ENCODE data around the gene TBL1XR1.
"Not testable (repeated sequence)": the region's sequence is repeated elsewhere in the genome, so short reads cannot be mapped to it uniquely, and the experiment has no call there.

TBL1XR1 gene

DNA sequence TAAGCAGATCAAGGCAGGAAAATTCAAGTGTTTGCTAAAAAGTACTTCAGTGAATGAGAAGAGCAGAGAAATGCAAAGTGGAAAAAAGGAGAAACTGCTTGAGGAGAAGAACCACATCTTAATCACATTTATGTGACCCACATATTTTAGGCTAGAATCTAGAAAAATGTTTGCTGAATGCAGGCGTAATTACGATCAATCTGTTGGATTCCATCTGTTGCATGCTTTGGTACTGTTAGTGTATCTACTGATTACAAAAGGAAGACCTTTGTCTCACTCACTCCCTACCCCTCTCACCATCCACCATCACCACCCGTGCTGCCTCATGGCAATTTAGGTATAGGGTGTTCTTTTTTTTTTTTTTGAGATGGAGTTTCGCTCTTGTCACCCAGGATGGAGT, 9.7 kb upstream of the TBL1XR1 start:
- FAIRE-seq: no peak

DNA sequence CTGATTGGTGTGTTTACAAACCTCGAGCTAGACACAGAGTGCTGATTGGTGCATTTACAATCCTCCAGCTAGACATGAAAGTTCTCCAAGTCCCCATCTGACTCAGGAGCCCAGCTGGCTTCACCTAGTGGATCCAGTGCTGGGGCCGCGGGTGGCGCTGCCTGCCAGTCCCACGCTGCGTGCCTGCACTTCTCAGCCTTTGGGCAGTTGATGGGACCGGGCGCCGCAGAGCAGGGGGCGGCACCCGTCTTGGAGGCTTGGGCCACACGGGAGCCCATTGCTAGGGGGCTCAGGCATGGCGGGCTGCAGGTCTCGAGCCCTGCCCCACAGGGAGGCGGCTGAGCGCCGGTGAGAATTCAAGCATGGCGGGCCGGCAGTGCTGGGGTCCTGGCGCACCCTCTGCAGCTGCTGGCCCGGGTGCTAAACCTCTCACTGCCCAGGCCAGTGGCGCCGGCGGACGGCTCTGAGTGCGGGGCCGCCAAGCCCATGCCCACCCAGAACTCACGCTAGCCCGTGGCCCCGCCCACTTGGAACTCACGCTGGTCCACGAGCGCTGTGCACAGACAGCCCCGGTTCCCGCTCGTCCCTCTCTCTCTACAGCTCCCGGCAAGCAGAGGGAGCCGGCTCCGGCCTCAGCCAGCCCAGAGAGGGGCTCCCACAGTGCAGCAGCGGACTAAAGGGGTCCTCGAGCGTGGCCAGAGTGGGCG, 6.6 kb upstream of the TBL1XR1 start:
- FAIRE-seq: no peak

DNA sequence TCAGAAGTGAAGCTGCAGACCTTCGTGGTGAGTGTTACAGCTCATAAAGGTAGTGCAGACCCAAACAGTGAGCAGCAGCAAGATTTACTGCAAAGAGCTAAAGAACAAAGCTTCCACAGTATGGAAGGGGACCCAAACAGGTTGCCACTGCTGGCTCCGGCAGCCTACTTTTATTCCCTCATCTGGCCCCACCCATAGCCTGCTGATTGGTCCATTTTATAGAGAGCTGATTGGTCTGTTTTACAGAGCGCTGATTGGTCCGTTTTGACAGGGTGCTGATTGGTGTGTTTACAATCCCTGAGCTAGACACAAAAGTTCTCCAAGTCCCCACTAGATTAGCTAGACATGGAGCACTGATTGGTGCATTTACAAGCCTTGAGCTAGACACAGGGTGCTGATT, 5.7 kb upstream of the TBL1XR1 start:
- not testable (repeated sequence) for FAIRE-seq

DNA sequence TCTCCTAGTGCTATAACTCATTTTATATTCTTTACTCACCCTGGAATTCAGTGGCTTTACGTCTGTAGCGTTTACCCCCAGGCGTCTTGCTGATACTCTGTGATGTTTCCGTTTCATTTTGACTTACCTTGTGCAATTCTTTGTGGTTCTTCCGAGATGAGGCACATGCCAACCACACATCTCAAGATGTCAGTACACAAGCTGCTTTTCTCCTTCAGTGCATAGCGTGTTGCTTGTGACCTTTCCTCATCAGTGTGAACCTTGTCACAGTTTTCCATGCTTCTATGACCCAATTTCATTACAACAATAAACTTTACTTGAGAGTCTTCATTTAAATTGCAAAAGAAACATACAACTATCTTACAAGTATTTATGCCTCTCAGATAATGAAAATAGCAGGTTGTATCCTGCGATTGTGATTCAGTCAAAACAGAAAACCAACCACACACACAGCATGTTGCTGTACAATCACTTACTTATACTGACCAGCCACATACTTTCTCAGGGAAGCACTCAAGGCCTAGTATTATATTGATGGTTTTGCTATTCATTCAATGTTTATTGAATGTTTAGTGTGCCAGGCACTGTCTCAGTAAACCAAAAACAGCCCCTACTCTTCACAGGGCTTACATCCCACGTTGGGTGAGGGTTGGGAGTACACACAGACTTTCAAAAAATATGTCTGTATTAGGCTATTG, 4.6 kb upstream of the TBL1XR1 start:
- no peak for FAIRE-seq

DNA sequence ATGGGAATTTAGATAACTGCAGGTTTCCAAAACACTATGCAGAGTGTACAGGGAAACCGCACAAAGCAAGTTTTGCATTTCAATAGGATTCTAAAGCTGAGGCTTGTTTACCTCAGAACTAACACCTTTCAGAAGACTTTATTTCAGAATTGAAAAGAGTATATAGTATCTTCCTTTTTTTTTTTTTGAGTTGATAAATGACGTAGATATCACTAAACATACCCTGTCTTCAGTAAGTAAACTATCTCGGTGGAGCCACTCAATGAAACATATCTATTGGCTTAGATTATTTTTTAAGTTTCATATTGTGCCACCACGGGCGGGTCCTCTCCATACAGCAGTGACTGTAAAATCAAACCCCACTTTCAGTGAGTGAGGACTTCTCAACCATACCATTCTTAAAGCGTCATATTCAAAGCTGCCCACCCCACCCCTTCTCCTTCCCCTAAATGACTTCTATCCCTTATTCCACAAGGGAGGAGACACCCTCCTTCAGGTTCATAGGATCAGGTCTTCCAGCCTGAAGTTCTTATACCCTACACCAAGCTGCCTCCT, 2.0 kb upstream of the TBL1XR1 start:
- no peak for FAIRE-seq

DNA sequence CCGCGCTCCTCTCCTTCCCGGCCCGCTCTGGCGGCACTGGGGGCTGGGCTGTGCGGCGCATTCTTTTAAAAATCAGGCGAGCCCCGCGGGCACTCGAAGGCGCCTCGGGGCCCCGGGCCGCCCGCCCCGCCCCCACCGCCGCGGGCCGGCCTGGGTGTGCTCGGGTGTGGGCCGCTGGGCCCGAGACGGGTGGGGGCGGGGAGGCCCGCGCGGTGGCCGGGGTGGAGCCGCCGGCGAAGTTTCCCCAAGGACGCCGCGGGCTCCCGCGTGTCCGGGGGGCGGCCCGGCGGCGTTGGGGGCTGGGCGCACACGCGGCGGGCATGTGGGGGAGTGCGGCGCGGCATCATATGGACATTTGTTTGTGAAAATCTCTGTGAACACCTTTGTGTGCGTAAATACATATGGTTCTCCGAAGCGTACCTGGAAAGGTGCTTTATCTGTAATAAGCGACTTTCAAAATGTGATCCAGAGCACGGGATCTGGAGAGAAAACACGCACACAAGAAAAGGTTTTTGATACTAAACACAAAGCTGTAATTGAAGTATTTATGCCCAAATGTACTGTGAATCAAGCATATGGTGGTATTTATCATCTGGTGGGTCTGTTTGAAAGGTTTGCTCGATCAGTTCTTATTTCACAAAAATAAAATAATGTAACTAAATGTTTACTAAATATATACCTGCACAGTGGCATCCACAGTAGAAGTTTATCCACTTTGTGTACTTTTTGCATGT, 612 bp upstream of the TBL1XR1 start:
- FAIRE-seq: no peak

DNA sequence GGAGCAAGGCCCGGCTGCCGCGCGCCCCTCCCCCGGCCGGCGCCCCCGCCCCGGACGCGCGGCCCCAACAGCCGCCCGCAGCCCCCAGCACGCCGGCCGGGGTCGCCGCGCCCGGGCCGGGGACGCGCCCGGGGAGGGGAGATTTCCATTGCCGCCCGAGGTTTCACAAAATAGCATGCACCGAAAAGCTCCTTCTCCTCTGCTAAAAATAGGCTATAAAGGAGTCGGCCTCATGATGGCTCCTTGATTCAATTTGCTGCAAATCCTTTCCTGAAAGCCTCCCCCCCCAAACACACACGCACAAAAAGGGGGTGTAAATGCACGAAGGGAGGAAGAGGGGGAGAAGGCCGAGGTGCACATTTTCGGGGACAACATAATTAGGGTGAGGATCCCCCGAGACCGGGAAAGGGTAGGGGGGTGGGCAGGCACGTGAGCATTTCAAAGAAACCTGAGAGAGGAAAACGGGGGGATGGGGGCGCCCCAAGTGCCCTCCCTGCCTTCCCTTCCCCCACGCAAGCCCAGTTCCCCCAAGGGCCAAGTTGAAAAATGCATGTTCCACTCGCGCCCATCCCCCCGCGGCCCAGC, 734 bp downstream of the TBL1XR1 start:
- FAIRE-seq: no peak

DNA sequence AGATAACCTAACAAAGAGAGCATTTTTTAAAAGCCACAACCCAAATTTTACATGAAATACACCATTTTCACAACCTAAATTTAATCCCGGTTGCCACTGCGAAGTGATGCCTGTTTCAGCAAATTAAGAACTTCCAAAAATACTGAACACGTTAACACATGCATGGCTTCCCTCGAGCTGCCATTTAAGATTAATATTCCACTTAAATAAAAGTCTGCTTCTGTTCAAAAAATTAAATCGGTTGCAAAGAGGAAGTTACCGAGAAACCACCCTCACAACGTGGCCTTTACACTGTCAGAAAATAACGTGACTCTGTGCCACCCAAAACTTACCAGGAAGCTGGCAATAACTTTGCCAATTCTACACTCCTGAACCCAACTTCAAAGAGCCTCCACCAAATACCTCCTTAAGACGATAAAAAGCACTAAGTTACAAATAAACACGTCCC, 1.2 kb downstream of the TBL1XR1 start:
- no peak for FAIRE-seq

DNA sequence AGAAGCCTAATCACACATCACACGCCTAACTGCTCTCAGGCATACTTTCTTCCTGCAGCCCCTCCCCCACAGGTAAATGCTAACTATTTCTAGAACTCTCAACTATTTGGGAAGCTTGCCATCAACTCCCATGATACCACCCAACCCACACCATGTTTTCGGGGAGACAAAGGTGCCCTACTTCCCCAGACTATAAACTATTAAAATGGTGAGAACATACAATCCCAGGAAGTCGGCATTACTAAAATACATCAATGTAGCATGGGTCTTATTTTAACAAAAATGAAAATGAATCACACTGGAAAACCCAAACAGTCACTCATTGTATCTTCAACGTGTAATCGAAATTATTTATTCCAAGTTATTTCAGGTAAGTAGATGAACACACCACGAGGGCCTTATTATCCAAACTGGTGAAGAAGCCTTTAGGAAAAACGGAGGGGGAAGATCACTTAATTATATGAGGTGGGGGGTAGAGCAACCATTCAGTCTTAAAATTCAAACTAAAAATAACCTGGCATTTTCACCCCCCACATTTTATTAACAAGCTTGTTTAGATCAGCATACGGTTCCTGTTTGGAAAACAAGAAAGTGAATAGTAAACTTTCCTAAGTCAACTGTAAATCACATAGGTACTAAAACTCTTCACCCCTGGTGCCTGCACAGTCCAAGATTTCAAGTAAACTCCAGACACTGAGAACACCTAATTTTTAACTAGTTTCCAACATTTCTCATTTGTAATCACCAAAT, 1.9 kb downstream of the TBL1XR1 start:
- peak; percentile 39 for FAIRE-seq

DNA sequence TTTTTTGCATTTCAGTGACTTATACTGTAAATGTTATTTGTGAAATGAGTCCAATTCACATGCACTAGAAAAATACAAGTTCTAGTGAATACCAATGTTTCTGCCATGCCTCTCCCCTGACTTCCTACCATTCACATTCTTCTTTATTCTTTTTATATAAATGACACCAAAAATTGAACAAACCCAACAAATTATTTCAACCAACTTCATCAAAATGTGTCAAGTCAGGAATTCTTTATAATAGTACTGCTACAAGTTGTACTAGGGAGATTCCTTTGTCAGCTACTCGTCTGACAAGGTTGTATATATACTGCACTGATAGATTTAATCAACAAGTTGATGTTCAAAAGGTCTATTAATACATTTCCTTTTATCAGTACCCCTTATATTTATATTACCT, 3.0 kb downstream of the TBL1XR1 start:
- no peak for FAIRE-seq

DNA sequence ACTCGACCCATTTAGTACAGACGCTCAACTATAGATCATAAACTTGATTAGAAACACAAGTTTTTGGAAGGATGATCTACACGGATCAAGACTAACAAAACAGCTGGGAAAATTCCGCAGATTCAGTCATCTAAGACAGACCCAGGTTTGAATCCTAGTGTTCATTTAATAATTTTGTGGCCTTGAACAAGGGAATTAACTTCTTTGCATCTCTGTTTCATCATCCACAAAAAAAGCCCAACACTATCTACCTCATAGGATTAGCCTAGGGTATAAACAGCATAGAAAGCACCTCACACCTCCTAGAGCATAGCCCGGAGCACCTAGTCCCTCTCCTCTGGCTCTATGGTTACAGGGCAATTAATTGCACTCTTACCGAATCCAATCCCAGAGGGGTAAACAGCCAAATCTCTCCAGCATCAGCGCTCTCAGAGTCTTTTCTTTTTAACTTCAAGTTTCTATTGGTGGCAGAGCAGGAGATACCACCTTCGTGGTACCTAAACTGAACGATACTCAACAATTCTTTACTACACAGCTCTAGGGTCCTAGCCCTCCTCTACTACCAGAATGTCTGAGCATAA, 3.5 kb downstream of the TBL1XR1 start:
- no peak for FAIRE-seq

DNA sequence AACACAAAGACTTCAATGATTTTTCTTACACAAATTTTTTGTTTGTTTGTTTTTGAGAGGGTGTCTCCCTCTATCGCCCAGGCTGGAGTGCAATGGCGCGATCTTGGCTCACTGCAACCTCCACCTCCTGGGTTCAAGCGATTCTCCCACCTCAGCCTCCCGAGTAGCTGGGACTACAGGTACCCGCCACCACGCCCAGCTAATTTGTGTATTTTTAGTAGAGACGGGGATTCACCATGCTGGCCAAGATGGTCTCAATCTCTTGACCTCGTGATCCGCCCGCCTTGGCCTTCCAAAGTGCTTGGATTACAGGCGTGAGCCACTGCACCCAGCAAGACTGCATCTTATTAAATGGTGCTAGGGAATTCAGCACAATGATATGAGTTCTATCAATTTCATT, 4.0 kb downstream of the TBL1XR1 start:
- FAIRE-seq: not testable (repeated sequence)

DNA sequence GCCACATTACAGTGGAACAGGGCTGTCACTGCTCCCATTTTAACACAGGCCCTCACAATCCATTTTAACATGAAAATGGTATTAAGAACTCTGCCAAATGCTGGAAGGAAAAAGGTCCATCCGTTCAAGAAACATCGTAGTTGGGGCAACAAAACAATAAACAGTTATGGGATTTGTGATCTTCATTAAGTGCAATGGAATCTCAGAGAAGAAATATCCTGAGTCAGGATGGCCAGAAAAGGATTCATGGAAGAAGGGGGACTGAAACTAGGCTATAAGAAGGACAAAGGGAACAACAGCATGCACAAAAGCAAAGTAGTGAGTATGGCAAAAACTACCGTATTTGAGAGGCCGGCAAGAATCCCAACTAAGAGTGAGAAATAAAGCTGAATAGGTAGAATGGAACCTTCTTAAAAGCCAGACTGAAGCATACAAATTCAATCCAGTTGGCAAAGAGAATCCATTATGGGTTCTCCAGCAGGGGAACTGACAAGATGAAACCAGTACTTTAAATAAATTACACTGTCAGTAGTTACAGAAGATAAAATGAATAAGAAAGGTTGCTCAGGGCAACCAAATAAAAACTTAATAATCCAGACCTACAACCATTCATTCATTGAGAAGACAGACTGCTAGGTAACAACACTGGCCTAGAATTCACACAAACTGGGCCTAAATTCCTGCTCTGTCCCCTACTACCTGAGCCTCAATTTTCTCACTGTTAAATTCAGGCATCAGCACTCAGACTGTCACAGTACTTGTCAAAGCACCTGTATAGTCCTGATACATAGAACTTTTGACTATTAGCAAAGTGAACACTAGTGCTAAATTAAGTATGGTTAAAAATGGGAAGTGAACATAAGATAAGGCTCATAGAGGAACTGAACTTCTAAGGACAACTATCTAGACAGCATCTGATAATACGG, 6.3 kb downstream of the TBL1XR1 start:
- no peak for FAIRE-seq

DNA sequence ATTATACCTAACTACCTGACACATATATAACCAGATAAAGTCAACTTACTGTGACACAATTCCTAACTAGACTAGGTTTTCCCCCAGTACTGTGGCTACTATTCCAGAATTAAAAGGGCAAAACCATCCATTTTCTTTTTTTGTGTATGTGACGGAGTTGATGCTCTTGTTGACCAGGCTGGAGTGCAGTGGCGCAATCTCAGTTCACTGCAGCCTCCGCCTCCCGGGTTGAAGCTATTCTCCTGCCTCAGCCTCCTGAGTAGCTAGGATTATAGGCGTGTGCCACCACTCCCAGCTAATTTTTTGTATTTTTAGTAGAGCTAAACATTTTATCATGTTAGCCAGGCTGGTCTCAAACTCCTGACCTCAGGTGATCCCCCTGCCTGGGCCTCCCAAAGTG, 7.1 kb downstream of the TBL1XR1 start:
- not testable (repeated sequence) for FAIRE-seq

DNA sequence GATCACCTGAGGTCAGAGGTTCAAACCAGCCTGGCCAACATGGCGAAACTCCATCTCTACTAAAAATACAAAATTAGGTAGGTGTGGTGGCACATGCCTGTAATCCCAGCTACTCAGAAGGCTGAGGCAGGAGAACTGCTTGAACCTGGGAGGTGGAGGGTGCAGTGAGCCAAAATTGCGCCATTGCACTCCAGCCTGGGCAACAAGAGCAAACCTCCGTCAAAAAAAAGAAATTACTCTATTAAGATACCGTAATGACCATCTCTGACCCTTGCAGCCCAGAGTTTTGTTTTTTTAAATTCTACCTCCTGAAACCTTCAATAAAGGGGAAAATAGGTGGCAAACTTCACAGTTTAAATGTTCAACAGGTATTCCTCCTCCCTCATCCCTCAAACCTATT, 9.0 kb downstream of the TBL1XR1 start:
- not testable (repeated sequence) for FAIRE-seq

DNA sequence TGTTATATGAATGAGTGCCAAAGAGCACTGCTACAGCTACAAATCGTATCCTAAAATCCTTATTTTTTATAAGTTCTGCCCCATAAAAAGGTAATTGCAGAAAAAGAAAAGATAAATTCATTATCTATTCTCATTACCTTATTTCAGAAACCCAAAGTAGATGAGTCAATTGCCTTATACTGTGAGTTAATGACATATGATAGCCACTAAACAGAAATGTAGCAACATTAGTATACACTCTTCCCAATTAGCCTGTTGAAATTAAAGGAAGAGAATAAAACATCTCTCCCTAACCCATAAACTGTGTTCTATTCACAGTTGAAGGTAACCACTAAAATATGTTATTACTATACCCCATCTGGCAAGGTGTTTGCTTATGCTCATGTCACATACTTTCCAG, 11.0 kb downstream of the TBL1XR1 start:
- FAIRE-seq: no peak

DNA sequence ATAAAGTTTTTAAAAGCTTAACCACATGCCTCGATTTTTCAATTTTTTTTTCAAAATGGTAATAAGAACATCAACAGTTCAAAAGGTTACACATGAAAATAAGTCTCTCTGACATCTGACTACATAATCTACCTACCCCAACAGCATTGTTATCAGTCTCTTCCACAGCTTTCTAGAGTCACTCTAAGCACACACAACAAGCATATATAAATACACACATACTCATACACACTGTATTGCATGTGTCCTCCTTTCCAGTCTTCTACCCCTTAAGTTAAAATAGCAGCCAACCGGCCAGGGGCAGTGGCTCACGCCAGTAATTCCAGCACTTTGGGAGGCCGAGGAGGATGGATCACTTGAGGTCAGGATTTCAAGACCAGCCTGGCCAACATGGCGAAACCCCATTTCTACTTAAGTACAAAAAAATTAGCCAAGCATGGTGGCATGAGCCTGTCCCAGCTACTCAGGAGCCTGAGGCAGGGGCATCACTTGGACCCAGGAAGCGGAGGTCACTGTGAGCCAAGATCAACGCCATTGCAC, 12.2 kb downstream of the TBL1XR1 start:
- FAIRE-seq: no peak

DNA sequence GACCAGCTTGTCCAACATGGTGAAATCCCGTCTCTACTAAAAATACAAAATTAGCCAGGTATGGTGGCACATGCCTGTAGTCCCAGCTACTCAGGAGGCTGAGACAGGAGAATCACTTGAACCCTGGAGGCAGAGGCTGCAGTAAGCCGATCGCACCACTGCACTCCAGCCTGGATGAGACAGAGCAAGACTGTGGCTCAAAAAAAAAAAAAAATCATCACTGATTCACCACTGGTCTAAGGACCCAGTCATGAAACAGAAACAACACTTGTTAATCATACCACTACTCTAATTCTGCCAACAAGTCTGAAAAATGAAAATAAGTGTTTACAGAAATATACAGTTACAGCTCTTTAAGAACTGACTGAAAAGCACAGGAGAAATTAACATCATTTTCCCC, 12.7 kb downstream of the TBL1XR1 start:
- FAIRE-seq: not testable (repeated sequence)

DNA sequence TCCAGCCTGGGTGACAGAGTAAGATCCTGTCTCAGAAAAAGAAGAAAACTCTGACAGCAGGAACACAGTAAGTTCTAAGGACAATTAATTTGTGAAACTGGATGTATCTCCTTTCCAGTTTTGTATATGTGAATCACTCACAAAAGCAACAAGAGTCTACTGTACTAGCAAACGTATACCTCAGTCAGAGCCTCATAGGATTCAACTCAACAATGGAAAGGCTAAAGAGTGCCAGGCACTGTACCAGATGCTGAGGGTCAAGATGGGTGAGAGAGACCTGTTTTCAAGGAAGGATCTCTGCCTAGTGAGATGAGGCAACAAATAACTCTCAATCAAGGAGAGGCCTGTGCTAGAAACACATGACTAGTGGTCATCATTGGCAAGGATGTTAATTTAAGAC, 14.9 kb downstream of the TBL1XR1 start:
- FAIRE-seq: no peak

DNA sequence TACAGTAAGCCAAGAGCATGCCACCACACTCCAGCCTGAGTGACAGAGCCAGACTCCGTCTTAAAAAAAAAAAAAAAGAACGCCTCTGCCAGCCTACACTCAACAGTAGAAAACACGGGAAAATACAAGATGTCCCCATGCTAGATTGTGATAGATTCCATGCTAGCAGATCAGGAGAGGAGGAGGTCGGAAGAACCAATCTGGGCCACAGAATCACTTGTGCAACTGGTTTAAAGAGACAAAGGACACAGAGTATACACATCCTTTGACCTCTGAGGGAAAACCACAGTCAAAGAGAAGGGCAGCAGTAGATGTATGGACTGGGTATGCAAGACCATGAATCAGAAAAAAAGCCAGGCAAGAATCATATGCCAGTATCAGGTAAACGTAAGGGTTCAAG, 15.9 kb downstream of the TBL1XR1 start:
- FAIRE-seq: no peak

DNA sequence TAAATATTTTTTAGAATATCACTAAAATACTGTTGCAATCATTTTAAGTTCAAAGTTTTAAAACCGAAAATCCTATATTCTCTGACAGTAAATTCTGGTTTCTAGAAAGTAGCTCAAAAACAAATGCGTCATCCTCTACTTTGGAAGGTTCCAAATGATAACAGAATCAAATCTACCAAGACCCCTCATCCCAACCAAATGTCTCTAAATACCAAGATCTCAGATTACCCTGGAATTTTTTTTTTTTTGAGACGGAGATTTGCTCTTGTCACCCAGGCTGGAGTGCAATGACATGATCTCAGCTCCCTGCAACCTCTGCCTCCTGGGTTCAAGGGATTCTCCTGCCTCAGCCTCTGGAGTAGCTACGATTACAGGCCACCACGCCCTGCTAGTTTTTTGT, 16.8 kb downstream of the TBL1XR1 start:
- FAIRE-seq: no peak
